ENCODE data around the gene CATSPERB. TPM values are rescaled to one million over a fixed set of nuclear protein-coding genes. Genes with fewer than 3 reads are reported as not detected.

CATSPERB gene
- total and polyA plus RNA-seq, 11 donors: 0.04 to 1.3 (median 0.26) TPM; not detected in 3

GRCh38 chr14:91774140-91775096 lies 42.5 kb upstream of the CATSPERB start:
- H3K36me3 ChIP-seq: no peaks in the 10 kb centered on the region
- intact Hi-C loops (cut with DNase I): no loop called here
- ATAC-seq (no peak), DNase-seq (no peak)
- H3K27me3 ChIP-seq: no peaks in the 10 kb centered on the region
- TF ChIP-seq CTCF (IDR thresholded peaks at IDR 0.05) (no peak), POLR2A (IDR thresholded peaks at IDR 0.05) (no peak)
- H3K27ac ChIP-seq: no peak overlapping the region
- no peaks in the 10 kb centered on the region for H3K9me3 ChIP-seq
- no peaks in the 10 kb centered on the region for H3K4me1 ChIP-seq
- WGBS, 4 donors: 70 to 78% (median 76%) methylated on average over 5 of the region's 5 CpGs
- H3K4me3 ChIP-seq: no peak overlapping the region

- Histone ChIP-seq H3K4me3 (no peak overlapping the region), H3K9me3 (peaks cover 0 to 3% (median 0%) of the 10 kb centered on the region in 12 donors), H3K27me3 (no peaks in the 10 kb centered on the region), H3K36me3 (no peaks in the 10 kb centered on the region), H3K27ac (no peak overlapping the region), H3K4me1 (no peaks in the 10 kb centered on the region)
- 70 to 85% (median 80%) methylated on average over 2 of the region's 2 CpGs for WGBS, 4 donors
- no peak for TF ChIP-seq CTCF (IDR thresholded peaks at IDR 0.05)
- TF ChIP-seq POLR2A (IDR thresholded peaks at IDR 0.05): no peak
- no peak for ATAC-seq
- intact Hi-C loops (cut with DNase I): no loop called here
- DNase-seq: no peak
These were observed 38.3 kb upstream of the CATSPERB start for GRCh38 chr14:91770185-91770584.

- intact Hi-C loops (cut with DNase I): no loop called here
- Histone ChIP-seq H3K9me3 (peaks cover 0 to 13% (median 5%) of the 10 kb centered on the region in 12 donors), H3K36me3 (no peaks in the 10 kb centered on the region), H3K27ac (peak overlapping the region in 10 of 12 donors; percentile 18 to 77 (median 61)), H3K27me3 (no peaks in the 10 kb centered on the region), H3K4me1 (peaks cover 0 to 19% (median 2%) of the 10 kb centered on the region in 12 donors), H3K4me3 (no peak overlapping the region)
- peak in 2 of 4 donors; percentile 28 to 63 for ATAC-seq
- 30 to 51% (median 36%) methylated on average over 4 of the region's 4 CpGs for WGBS, 4 donors
- no peak for DNase-seq
- TF ChIP-seq POLR2A (IDR thresholded peaks at IDR 0.05) (no peak), CTCF (IDR thresholded peaks at IDR 0.05) (no peak)
These were observed 23.8 kb upstream of the CATSPERB start for GRCh38 chr14:91755570-91756295.

GRCh38 chr14:91754819-91755218 lies 22.9 kb upstream of the CATSPERB start:
- H3K4me1 ChIP-seq: peaks cover 0 to 19% (median 2%) of the 10 kb centered on the region in 12 donors
- peaks cover 0 to 4% (median 0%) of the 10 kb centered on the region in 12 donors for H3K9me3 ChIP-seq
- H3K36me3 ChIP-seq: no peaks in the 10 kb centered on the region
- intact Hi-C loops (cut with DNase I): no loop called here
- no peaks in the 10 kb centered on the region for H3K27me3 ChIP-seq
- ATAC-seq (no peak), DNase-seq (no peak)
- TF ChIP-seq CTCF (IDR thresholded peaks at IDR 0.05) (no peak), POLR2A (IDR thresholded peaks at IDR 0.05) (no peak)
- no peak overlapping the region for H3K4me3 ChIP-seq
- peak overlapping the region in 10 of 12 donors; percentile 35 to 77 (median 61) for H3K27ac ChIP-seq
- WGBS, 4 donors: 4 to 17% (median 9%) methylated on average over 1 of the region's 1 CpG

Measured in heart left ventricle (tissue), 16 donors.